Hematopoietic multipotent progenitor cell treated with erythropoietin and hydrocortisone succinate and interleukin-3 and kit ligand, for 17 days (in vitro differentiated cells): ENCODE data around the gene SLC2A3.
"Not testable (repeated sequence)": the region's sequence is repeated elsewhere in the genome, so short reads cannot be mapped to it uniquely, and the experiment has no call there.

ENCODE experiments used
- DNase-seq: peaks from one replicate; pipeline ENCODE4 v3.0.0-alpha.2; 2015; ENCODE audit warnings: low spot score

Gene SLC2A3

DNA sequence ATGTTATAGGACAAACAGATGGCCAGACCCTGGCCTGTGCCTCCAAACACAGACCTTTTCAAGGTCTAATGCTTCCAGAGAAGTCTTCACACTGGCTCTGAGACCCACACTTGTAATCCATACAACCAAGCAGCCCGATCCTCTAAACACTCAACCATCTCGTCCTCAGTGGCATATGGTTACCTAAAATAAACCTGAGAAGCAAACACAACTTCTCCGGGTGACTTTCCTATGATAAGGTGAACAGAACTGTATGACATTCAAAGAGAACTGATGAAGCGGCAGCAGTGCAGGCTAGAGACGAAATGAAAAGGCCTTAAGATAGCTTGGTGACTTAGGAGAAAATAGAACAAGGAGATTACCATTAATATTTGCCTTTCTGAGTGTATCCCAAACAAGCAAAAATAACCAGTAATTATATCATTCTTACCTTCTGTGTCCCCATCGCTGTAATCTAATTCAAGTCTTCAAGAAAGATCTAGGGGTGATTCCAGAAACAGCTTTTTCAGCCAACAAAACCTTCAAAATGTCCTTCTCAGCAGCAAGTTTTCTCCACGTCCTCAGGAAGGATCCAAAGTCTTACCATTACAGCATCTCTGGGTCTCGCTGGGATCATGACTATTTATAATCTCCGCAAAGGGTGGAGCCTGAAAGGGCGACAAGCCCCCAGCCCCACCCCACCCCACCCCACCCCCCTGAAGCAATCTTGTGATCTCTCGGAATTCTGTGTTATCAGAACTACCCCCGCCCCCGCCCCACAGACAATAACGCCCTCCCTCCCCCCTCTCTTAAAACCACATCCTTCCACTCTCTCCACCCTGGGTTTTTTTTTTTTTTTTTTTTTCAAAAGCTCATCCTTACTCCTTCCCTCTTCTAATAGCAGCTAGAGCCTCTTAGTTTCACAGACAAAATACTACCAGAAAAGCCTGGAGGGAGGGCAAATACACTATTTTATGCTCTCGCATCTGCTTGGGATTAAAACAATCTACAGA lies at the start of gene SLC2A3:
Gene SLC2A3, minus strand, starts transcription at position 598 of the 992 bp plus-strand sequence. Its CDS starts 153 bp downstream, at position 445.
- DNase-seq = peak; percentile 24

DNA sequence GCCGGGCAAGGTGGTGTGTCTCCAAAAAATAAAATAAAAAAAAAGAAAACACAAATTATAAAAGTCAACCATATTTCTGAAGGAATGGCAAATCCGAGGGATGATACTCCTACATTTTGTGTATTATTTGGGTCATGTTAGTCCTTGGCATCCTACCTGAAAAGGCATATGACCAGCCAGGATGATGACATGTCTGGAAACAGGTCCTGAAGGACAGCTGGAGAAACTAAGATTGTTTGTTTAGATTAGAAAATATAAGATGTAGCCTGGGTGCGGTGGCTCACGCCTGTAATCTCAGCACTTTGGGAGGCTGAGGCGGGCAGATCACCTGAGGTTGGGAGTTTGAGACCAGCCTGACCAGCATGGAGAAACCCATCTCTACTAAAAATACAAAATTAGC lies 48.9 kb upstream of the SLC2A3 start:
- no peak for DNase-seq

DNA sequence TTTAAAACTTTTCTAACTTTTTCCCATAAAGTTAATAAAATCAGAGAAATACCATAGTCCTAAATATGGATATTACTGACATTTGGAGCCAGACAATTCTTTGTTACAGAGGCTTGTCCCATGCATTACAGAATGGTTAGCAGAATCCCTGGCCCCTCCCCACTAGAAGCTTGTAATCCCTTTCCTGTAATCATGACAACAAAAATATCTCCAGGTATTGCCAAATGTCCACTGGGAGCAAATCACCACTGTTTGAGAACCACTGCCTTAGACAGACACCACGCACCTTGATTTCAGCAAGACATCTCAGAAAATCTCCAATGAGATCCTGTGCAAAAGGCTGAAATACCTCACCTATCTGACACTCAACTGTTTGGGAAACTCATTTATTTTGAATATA lies 47.5 kb upstream of the SLC2A3 start:
- not testable (repeated sequence) for DNase-seq

DNA sequence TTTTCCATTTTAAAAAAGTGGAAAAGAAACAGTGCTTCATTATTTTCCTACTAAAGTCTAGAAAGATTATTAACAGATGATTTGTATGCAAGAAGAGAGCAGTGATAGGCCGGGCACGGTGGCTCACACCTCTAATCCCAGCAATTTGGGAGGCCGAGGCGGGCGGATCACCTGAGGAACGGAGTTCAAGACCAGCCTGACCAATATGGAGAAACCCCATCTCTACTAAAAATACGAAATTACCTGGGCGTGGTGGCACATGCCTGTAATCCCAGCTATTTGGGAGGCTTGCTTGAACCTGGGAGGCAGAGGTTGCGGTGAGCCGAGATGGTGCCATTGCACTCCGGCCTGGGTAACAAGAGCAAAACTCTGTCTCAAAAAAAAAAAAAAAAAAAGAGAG lies 47.0 kb upstream of the SLC2A3 start:
- not testable (repeated sequence) for DNase-seq

DNA sequence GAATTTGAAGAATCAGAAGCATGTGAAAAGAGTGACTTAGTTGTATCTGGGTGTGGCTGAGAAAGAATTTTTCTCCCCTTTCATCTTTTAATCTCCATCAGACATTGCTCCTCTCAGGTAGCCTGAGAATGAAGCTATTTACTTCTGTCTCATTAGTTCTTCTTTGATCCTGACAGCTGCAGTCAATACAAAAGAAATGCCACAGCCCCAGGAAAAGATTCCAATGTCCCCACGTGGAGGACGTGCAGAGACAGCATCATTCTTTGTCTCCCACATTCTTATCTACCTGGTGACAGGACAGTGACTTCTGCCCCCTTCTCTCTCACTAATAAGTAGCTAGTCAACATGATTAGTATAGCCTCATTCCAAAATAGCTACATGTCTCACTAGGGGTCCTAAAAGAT lies 46.3 kb upstream of the SLC2A3 start:
- not testable (repeated sequence) for DNase-seq

DNA sequence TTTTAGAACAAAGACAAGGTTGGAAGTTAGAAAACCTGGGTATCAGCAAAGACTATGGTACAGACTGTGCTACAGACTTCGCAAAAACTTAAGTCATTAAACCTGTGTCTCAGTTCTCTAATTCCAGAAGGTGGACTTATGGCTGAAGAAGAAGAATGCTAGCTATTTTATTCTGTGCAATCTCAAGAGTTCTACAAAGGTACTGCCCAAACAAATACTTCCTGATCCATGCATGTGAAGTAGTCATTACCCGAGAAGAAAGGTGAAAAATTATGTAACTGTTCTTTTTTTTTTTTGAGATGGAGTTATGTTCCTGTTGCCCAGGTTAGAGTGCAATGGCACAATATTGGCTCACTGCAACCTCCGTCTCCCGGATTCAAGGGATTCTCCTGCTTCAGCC lies 45.5 kb upstream of the SLC2A3 start:
- no peak for DNase-seq

DNA sequence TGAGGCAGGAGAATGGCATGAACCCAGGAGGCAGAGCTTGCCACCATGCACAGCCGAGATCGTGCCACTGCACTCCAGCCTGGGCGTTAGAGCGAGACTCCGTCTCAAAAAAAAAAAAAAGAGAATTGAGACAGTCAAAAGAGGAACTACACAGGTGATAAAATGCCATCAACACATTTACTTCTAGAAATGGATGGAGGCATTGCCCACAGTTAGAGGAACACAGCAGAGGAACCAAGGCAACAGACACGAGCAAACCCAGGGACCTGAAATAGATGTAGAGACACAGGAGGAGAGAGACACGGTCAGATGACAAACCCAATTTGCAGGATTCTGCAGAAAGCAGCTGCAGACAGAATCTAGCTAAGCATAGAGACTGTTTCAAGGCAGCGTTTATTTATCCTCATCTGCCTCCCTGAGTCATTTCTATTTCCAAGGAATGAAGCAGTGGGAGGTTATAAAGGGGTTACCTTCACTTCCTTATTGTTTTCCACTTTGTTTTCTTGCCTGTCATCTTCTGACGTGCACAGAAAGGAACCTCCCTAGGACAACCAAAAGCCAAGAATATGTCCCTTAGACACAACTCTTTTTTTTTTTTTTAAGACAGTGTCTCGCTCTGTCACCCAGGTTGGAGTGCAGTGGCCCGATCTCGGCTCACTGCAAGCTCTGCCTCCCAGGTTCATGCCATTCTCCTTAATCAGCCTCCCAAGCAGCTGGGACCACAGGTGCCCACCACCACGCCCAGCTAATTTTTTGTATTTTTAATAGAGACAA lies 41.6 kb upstream of the SLC2A3 start:
- not testable (repeated sequence) for DNase-seq

DNA sequence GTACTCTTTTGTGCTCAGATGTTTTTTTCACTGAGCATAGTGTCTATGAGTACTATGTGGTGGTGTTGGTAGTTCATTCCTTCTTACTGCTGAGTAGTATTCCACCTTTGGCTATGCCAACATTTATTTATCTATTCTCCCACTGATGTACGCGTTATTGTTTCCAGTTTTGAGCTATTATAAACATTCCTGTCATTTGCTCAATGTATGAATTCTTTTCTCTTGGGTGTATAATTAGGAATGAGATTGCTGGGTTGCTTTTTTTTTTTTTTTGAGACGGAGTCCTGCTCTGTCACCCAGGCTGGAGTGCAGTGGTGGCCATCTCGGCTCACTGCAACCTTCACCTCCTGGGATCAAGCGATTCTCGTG lies 37.5 kb upstream of the SLC2A3 start:
- no peak for DNase-seq

DNA sequence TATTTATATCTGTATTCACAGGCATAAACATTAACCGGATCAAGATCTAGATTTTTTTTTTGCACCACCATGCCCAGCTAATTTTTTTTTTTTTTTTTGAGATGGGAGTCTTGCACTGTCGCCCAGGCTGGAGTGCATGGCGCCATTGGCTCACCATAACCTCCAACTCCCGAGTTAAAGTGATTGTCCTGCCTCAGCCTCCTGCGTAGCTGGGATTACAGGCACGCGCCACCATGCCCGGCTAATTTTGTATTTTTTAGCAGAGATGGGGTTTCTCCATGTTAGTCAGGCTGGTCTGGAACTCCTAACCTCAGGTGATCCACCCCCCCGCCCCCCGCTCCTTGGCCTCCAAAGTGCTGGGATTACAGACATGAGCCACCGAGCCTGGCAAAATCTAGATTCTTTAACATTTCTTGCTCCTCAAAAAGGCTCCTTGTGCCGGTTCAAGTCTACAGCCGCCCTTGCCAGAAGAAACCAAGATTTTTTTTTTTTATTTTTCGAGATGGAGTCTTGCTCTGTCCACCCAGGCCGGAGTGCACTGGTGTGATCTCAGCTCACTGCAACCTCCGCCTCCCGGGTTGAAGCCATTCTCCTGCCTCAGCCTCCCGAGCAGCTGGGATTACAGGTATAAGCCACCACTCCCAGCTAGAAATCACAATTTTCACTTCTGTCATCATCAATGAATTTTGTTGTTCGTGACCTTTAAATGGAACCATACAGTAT lies 36.9 kb upstream of the SLC2A3 start:
- DNase-seq = no peak

DNA sequence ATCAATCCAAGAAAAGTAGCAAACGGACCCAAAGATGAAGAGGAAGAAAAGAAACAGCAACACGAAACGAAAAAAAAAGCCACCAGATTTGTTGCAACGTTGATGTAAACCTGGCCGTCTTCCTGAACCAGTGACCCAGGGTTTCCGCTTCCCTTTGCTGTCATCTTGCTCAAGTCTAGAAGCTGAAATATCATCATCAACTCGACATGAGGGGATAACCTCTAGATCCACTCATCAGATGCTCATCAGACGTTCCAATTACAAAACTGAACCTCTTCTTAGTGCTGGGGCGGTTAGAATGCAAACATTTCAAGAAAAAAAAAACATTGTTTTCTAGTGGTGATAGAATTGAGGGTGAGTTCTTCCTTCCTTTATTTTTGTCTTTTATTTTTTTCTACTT lies 36.3 kb upstream of the SLC2A3 start:
- DNase-seq = not testable (repeated sequence)

DNA sequence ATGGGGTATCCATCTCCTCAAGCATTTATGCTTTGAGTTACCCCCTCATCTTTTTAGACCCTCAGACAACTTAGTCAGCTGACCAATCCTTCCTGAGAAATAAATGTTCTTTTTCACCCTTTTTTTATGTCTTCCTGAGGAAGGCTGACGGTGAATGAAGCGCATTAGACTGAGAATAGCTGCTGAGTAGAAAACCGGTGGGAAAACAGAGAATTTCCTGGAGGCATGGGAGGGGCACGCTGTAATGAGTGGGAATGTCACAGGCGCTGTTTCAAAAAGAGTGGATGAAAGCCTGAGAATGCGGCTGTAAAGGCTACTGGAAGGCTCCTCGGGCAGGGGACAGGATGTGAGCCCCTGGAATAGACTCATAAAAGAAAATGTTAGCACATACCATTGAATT lies 35.8 kb upstream of the SLC2A3 start:
- not testable (repeated sequence) for DNase-seq

DNA sequence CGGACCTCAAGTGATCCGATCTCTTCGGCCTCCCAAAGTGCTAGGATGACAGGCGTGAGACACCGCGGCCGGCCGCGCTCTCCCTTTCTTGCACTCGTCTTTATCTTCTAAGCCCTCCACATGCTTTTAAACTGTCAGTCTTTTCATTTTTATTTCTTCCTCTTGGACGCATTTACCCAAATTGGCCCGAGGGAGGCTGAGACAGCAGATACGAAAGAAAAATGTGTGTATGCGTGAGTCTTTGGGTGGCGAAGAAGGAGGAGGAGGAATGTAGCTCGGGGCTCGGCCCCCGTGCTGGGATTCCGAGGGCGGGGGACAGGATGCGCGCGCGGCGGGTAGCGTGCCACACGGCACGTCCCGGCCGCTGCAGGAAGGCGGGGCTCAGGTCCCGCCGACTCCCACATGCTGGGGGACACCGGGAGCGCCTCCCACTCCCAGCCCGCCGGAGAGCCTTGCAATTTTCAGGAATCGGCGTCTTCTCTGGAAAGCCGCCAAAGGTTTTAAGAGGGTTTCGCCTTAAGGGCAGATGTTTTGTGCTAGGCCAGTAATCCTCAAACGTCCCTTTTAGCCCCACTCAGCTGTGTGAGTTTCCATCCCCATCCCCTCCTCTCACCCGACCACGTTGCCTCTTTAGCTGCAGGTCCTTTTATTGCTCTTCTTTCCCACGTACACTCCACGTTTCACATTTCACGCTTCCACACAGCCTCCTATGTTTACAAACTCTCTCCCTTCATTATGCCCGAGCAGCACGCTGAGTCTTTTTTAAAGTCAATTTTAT lies 34.7 kb upstream of the SLC2A3 start:
- peak; percentile 59 for DNase-seq

DNA sequence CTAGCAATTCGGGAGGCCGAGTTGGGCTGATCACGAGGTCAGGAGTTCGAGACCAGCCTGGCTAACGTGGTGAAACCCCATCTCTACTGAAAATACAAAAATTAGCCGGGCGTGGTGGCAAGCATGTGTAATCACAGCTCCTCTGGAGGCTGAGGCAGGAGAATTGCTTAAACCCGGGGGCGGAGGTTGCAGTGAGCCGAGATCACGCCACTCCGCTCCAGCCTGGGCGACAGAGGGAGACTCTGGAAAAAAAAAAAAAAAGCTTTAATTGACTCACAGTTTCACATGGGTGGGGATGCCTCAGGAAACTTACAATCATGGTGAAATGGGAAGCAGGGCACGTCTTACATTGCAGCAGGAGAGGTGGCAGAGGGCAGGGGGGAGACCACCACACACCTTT lies 30.6 kb upstream of the SLC2A3 start:
- DNase-seq = no peak

DNA sequence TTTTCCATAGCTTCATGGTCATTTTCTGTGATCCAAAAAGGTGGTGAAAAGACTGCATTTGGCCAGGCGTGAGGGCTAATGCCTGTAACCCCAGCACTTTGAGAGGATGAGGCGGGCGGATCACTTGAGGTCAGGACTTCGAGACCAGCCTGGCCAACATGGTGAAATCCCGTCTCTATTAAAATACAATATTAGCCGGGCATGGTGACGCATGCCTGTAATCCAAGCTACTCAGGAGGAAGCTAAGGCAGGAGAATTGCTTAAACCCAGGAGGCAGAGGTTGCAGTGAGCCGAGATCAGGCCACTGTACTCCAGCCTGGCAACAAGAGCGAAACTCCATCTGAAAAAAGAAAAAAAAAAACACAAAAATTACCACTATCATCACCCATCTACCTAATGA lies 28.7 kb upstream of the SLC2A3 start:
- DNase-seq = not testable (repeated sequence)

DNA sequence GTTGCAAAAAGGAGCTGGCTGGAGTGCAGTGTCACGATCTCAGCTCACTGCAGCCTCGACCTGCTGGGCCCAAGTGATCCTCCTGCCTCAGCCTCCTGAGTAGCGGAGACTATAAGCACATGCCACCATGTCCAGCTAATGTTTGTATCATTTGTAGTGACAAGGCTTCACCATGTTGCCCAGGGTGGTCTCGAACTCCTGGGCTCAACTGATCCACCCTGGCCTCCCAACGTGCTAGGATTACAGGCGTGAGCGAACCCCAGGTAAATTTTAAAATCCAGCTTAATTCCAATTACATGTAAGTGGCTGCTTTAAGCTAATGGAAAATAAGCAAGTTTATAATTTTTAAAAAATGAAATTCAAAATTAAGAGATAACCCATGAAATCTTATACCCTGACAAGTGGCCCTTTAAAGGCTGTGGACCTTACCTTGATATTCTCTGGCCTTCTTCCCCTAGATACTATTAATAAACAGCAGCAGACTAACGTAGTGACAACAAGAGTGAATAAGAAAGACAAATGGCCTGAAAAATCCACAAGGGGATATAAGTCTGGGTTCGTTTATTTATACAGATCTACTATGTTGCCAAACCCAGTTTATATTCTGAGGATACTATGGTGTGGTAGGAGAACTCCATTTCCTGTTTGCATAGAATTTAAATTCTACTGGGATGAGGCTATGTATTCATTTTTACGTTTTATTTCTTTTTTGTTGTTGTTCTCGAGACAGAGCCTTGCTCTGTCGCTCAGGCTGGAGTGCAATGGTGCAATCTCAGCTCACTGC lies 25.6 kb upstream of the SLC2A3 start:
- no peak for DNase-seq

DNA sequence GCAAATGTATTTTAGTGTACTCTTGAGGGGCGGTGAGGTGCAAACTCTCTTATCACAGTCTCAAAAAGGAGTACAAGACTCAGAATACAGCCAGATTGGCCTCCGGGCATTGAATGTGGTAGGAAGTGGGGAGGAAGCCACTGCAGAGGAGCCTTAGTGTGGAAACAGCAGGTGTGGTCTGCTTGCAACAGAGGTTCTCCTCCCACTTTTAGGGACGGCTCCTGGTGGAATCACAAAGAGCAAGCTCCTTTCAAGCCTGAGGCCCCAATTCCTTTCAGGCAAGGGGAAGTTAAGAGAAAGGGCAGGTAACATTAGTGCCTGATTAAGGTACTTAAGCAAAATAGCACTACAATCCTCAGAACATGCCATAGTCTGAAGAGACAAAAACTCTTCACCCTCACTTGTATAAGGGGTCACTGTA lies 23.7 kb upstream of the SLC2A3 start:
- no peak for DNase-seq

DNA sequence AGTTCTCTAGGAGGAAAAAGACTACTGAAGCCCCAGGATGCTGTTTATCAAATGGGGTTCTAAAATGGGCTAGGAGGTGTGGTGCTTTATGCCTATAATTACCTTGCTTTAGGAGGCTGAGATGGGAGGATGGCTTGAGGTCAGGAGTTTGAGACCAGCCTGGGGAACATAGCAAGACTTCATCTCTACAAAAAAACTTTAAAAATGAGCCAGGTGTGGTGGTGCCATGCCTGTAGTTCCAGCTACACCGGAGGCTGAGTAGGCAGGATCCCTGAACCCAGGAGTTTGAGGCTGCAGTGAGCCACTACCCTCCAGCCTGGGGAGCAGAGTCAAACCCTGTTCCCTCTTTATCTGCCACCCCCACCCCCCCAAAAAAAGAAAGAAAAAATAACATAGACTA lies 23.3 kb upstream of the SLC2A3 start:
- no peak for DNase-seq

DNA sequence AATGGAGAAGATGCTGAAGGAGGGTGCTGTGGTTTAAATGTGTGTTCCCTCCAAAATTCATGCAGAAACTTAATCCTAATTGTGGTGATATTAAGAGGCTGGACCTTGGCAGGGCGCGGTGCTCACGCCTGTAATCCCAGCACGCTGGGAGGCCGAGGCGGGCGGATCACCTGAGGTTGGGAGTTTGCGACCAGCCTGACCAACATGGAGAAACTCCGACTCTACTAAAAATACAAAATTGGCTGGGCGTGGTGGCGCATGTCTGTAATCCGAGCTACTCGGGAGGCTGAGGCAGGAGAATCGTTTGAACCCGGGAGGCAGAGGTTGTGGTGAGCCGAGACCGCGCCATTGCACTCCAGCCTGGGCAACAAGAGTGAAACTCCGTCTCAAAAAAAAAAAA lies 18.9 kb upstream of the SLC2A3 start:
- DNase-seq = not testable (repeated sequence)

DNA sequence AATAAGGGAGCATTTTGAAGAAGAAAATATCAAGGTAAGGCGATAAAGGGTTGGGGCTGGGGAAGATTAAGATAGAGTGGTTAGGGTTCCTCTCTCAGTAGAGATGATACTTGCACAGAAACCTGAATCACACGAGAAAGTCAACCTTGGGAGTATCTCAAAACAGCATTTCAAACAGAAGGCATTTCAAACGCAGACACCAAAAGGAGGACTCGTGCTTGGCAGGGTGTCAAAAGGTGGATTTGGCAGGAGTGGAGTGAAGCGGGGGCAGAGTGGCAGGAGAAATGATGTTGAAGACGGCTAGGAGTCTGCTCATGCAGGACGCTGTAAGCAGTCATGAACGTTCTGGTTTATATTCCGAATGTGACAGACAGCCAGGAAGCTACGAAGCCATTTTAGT lies 18.4 kb upstream of the SLC2A3 start:
- not testable (repeated sequence) for DNase-seq

DNA sequence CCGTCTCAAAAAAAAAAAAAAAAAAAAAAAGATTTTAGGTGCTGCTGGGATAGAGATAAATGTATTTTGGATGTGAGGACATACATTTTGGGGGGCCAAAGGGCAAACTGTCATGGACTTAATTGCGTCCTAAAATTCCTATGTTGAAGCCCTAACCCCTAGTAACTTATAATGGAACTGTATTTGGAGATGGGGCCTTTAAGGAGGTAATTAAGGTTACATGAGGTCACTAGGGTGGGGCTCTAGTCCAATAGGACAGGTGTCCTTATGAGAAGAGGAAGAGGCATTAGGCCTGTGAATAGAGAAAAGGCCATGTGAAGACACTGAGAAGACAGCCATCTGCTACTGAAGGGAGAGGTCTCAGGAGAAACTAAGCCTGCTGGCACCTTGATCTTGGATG lies 17.9 kb upstream of the SLC2A3 start:
- not testable (repeated sequence) for DNase-seq

DNA sequence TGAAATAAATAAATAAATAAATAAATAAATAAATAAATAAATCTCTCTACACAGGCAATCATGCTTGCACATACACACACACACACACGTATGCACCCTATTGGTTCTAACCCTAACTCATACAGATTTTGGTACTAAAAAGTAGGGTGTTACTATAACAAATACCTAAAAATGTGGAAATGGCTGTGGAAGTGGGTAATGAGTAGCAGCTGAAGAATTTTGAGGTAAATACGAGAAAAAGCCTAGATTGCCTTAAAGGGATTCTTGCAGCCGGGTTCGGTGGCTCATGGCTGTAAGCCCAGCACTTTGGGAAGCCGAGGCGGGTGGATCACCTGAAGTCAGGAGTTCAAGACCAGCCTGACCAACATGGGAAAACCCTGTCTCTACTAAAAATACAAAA lies 15.7 kb upstream of the SLC2A3 start:
- DNase-seq = no peak
